ENCODE data around the gene SH3RF3. TPM values are rescaled to one million over a fixed set of nuclear protein-coding genes. Genes with fewer than 3 reads are reported as not detected.

SH3RF3 gene
- total and polyA plus RNA-seq, 9 of the 15 experiments (the other 6 are each of a cell fraction or from before 2014, with no cell fraction given): 0.02 TPM; not detected in 8

GRCh38 chr2:109150559-109150958, 21.6 kb downstream of the SH3RF3 start:
- no peaks in the 10 kb centered on the region for H3K9me1 ChIP-seq (ENCODE audit: control insufficient read depth, insufficient read depth, low read length)
- no peaks in the 10 kb centered on the region for H3K9me3 ChIP-seq (replicated peaks; ENCODE audit: control insufficient read depth, insufficient read depth, low read depth, low read length)
- no peak overlapping the region for H3K9ac ChIP-seq (ENCODE audit: insufficient read depth in 1 of 2, low read depth in 2 of 2, low read length in 2 of 2)
- BruUV-seq (replicated peaks): no TSS peak
- H2AFZ ChIP-seq (ENCODE audit: low read depth, low read length): no peak overlapping the region
- no peaks in the 10 kb centered on the region for H3K36me3 ChIP-seq (ENCODE audit: control insufficient read depth, insufficient read depth, low read length)
- ChIA-PET CTCF (ENCODE audit: low intra/inter-chr PET ratio) (no interaction called here), POLR2A (no interaction called here)
- peaks cover 4% of the 10 kb centered on the region; the same call in 1 of the 2 replicates for H4K20me1 ChIP-seq (replicated peaks; ENCODE audit: control insufficient read depth, insufficient read depth, low read length)
- in situ Hi-C loops (cut with MboI) (no loop called here), intact Hi-C loops (cut with micrococcal nuclease) (no loop called here)
- H3K79me2 ChIP-seq (ENCODE audit: control insufficient read depth, insufficient read depth, low read length): no peaks in the 10 kb centered on the region
- no peak for FAIRE-seq
- H3K27ac ChIP-seq (ENCODE audit: extremely low read depth, low read depth, low read length): no peak overlapping the region
- H3K4me1 ChIP-seq (replicated peaks in 1 of 2; ENCODE audit: control insufficient read depth in 2 of 2, insufficient read depth in 2 of 2, low read length in 2 of 2): no peaks in the 10 kb centered on the region
- H3K4me3 ChIP-seq: no peak overlapping the region
- ATAC-seq: no peak
- no peak for DNase-seq (ENCODE audit: extremely low read depth in 1 of 4, low spot score in 3 of 4)
- no peak overlapping the region for H3K4me2 ChIP-seq (ENCODE audit: insufficient read depth, low read length)
- WGBS (ENCODE audit: insufficient coverage, low coverage, missing lambda C conversion rate): 0% methylated on average over 3 of the region's 3 CpGs
- H3K27me3 ChIP-seq (ENCODE audit: control insufficient read depth in 2 of 2, insufficient read depth in 2 of 2, low read length in 2 of 2): peaks cover 14 to 37% of the 10 kb centered on the region in 2 experiments; a peak in 3 of 5 replicates
- no peak for TF ChIP-seq CREB1 (IDR thresholded peaks at IDR 0.05)
- TF ChIP-seq CREB1 (CRISPR knock-in tag; IDR thresholded peaks at IDR 0.05): no peak
- TF ChIP-seq NCOA2 (IDR thresholded peaks at IDR 0.05; ENCODE audit: partially characterized antibody in 2 of 2): no peak
- TF ChIP-seq DLX4 (CRISPR knock-in tag; IDR thresholded peaks at IDR 0.05): no peak
- TF ChIP-seq FOXP1 (CRISPR knock-in tag; IDR thresholded peaks at IDR 0.05): no peak
- no peak for TF ChIP-seq RNF2 (IDR thresholded peaks at IDR 0.05)
- TF ChIP-seq E2F6 (IDR thresholded peaks at IDR 0.05; ENCODE audit: borderline replicate concordance in 1 of 2, extremely low read depth in 1 of 2, insufficient read depth in 1 of 2, insufficient read length in 1 of 2, low read depth in 1 of 2, low read length in 1 of 2, poor library complexity in 1 of 2, severe bottlenecking in 1 of 2): no peak
